Small intestine (tissue), 7 donors: ENCODE results near the gene PCID2. TPM values are rescaled to one million over a fixed set of nuclear protein-coding genes. Genes with fewer than 3 reads are reported as not detected.

ENCODE experiments used
- DNase-seq, 2 donors: peaks; one replicate each; pipeline versions ENCODE4 v3.0.0 to v3.0.0-alpha.2; 2013
- FAIRE-seq: peaks from 2 replicates; lab custom pipeline; 2012; peaks lifted over from hg19 to GRCh38; lab: Jason Lieb, UNC
- H3K27ac ChIP-seq, 3 donors: one replicate each; pipeline ENCODE4 v1.5.1; 2013; ENCODE audit warnings: low read length in 2 of 3, mild to moderate bottlenecking in 2 of 3, control low read depth in 1 of 3, inconsistent platforms in 1 of 3, low read depth in 1 of 3, moderate library complexity in 1 of 3
- H3K27me3 ChIP-seq, 3 donors: one replicate each; pipeline ENCODE4 v1.6.1; 2013; ENCODE audit warnings: low read length in 3 of 3, inconsistent platforms in 1 of 3; ENCODE audit not compliant: control insufficient read depth in 3 of 3, insufficient read depth in 3 of 3
- H3K36me3 ChIP-seq, 3 donors: one replicate each; pipeline ENCODE4 v1.6.1; 2013; ENCODE audit warnings: low read length in 3 of 3, inconsistent platforms in 1 of 3, low read depth in 1 of 3, mild to moderate bottlenecking in 1 of 3, moderate library complexity in 1 of 3; ENCODE audit not compliant: control insufficient read depth in 3 of 3, insufficient read depth in 2 of 3
- H3K4me1 ChIP-seq, 3 donors: one replicate each; pipeline ENCODE4 v1.6.1; 2013; ENCODE audit warnings: low read length in 2 of 3, inconsistent platforms in 1 of 3, low read depth in 1 of 3, mild to moderate bottlenecking in 1 of 3, moderate library complexity in 1 of 3; ENCODE audit not compliant: control insufficient read depth in 3 of 3, insufficient read depth in 2 of 3
- H3K4me3 ChIP-seq, 3 donors: one replicate each; pipeline ENCODE4 v1.5.1; 2013; ENCODE audit warnings: low read length in 3 of 3, control low read depth in 1 of 3, inconsistent platforms in 1 of 3, low read depth in 1 of 3, mild to moderate bottlenecking in 1 of 3, moderate library complexity in 1 of 3
- H3K9me3 ChIP-seq, 2 donors: one replicate each; pipeline ENCODE4 v1.6.1; 2013; ENCODE audit warnings: low read depth in 1 of 2, low read length in 1 of 2; ENCODE audit not compliant: control insufficient read depth in 2 of 2, insufficient read depth in 1 of 2
- WGBS, 3 donors: extraction: QIAGEN DNeasy Blood & Tissue Kit; methylation state at CpG; one replicate each; pipeline ENCODE4 v1.1.7; 2013; 5-methylcytosine and 5-hydroxymethylcytosine counted together
- polyA plus RNA-seq, 4 donors: library from polyadenylated mRNA; stranded (reverse) in 3 of 4; unstranded in 1 of 4; fragments of 200-250 nt in 3 of 4; fragments of 120-200 nt in 1 of 4; gene quantifications; one replicate each; pipeline versions ENCODE4 v1.2.1 to v1.2.3, GENCODE V29; 2013
- donor health status: healthy with polysubstance abuse.
- donor health status: control.
- donor health status: control.
- donor health status: Bipolar disorder and iron deficiency.
- donor health status: healthy.

Gene PCID2
- polyA plus RNA-seq, 4 donors = 21.6 to 51.3 (median 30.0) TPM

- H3K4me3 ChIP-seq = no peak overlapping the region
- no peak for FAIRE-seq
- no peak for DNase-seq
These were observed 57.7 kb downstream of the PCID2 start for GRCh38 chr13:113150550-113151365.

DNA sequence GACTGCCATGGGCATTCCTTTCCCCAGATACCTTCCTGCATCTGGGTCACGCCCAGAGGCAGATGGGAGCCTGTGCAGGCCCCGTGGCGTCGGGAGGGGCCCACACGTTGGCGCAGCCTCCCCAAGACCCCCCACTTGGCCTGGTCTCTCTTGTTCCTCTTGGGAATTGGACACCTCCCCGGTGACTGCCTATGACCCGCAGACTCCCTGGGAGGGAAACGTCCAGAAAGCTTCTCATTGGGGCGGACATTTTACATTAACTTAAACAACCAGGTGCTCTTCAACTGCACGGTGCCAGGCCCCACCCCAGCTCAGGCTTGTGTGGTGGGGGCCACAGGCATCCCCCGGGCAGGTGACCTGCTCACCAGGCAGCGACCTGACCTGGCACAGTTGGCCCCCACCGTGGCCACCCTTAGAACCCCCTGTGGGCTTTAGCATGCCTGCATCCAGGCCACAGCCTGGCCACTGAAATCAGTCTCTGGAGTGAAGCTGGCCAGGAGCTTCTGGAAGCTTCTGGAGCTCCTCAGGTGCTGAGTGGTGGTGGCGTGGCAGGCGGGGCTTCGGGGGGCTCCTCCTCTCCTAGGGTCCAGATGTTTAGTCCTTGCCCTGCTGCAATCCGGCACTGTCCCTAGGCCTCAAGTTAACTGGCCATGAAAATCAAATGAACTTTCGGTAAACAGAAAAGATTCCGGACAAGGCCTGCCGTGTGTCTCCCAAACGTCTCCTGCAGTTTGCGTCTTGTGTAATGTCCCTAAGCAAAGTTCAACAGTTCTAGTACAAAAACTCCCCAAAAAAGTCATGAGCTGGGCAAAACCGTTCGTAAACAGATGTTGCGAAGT lies 58.5 kb downstream of the PCID2 start:
- Histone ChIP-seq H3K4me1 (peaks cover 0 to 17% (median 0%) of the 10 kb centered on the region in 3 donors), H3K27me3 (peaks cover 0 to 9% (median 0%) of the 10 kb centered on the region in 3 donors), H3K9me3 (no peaks in the 10 kb centered on the region), H3K27ac (no peak overlapping the region), H3K4me3 (no peak overlapping the region), H3K36me3 (peaks cover 0 to 36% (median 0%) of the 10 kb centered on the region in 3 donors)
- FAIRE-seq (no peak), DNase-seq (no peak)
- WGBS, 3 donors = 84 to 90% (median 85%) methylated on average over 25 to 26 of the region's 26 CpGs

More at GRCh38 chr13:113150550-113151365, 57.7 kb downstream of the PCID2 start:
- peaks cover 0 to 17% (median 0%) of the 10 kb centered on the region in 3 donors for H3K4me1 ChIP-seq
- H3K36me3 ChIP-seq = peaks cover 0 to 32% (median 0%) of the 10 kb centered on the region in 3 donors
- WGBS, 3 donors = 88 to 91% (median 90%) methylated on average over 31 of the region's 31 CpGs
- H3K27ac ChIP-seq = no peak overlapping the region
- H3K9me3 ChIP-seq = no peaks in the 10 kb centered on the region
- H3K27me3 ChIP-seq = peaks cover 0 to 9% (median 0%) of the 10 kb centered on the region in 3 donors

DNA sequence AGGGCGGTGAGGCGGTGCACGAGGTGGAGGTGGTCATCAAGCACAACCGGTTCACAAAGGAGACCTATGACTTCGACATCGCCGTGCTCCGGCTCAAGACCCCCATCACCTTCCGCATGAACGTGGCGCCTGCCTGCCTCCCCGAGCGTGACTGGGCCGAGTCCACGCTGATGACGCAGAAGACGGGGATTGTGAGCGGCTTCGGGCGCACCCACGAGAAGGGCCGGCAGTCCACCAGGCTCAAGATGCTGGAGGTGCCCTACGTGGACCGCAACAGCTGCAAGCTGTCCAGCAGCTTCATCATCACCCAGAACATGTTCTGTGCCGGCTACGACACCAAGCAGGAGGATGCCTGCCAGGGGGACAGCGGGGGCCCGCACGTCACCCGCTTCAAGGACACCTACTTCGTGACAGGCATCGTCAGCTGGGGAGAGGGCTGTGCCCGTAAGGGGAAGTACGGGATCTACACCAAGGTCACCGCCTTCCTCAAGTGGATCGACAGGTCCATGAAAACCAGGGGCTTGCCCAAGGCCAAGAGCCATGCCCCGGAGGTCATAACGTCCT lies 59.4 kb downstream of the PCID2 start:
- Histone ChIP-seq H3K4me3 (no peak overlapping the region), H3K36me3 (peaks cover 0 to 41% (median 0%) of the 10 kb centered on the region in 3 donors), H3K4me1 (peaks cover 0 to 17% (median 0%) of the 10 kb centered on the region in 3 donors), H3K27me3 (peaks cover 0 to 9% (median 0%) of the 10 kb centered on the region in 3 donors), H3K27ac (no peak overlapping the region), H3K9me3 (no peaks in the 10 kb centered on the region)
- 94 to 96% (median 94%) methylated on average over 38 of the region's 38 CpGs for WGBS, 3 donors
- FAIRE-seq (no peak), DNase-seq (no peak)

GRCh38 chr13:113148407-113148806 lies 60.1 kb downstream of the PCID2 start:
- Histone ChIP-seq H3K4me3 (no peak overlapping the region), H3K36me3 (peaks cover 0 to 47% (median 0%) of the 10 kb centered on the region in 3 donors), H3K27ac (no peak overlapping the region), H3K9me3 (no peaks in the 10 kb centered on the region), H3K4me1 (peaks cover 0 to 15% (median 0%) of the 10 kb centered on the region in 3 donors), H3K27me3 (peaks cover 0 to 9% (median 0%) of the 10 kb centered on the region in 3 donors)
- WGBS, 3 donors = 93% methylated on average over 13 of the region's 13 CpGs
- DNase-seq = no peak
- no peak for FAIRE-seq

- Histone ChIP-seq H3K27me3 (peaks cover 0 to 6% (median 0%) of the 10 kb centered on the region in 3 donors), H3K36me3 (peaks cover 0 to 55% (median 0%) of the 10 kb centered on the region in 3 donors), H3K9me3 (no peaks in the 10 kb centered on the region), H3K27ac (no peak overlapping the region), H3K4me3 (no peak overlapping the region), H3K4me1 (peaks cover 0 to 3% (median 0%) of the 10 kb centered on the region in 3 donors)
- no peak for DNase-seq
- WGBS, 3 donors = 75 to 86% (median 81%) methylated on average over 8 of the region's 8 CpGs
- FAIRE-seq = no peak
These were observed 61.3 kb downstream of the PCID2 start for GRCh38 chr13:113147206-113147605.

DNA sequence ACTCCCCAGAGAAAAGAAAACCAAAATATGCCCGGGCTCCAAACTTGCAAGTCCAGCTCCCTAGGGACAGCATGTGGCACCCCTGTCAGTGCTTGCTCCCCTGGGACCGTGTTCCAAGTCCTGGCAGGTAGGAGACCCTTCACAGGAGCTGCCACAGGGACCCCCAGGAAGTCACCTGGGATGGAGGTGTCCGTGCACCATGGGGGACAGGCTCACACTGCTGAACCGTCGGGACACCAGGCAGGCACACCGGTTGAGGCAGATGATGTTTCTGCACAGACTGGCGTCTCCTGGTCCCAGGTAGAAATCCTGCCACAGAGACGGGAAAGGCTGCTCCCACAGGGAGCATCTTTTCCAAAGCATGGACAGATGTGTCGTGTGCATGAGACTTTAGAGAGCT lies 61.7 kb downstream of the PCID2 start:
- FAIRE-seq = no peak
- Histone ChIP-seq H3K27ac (no peak overlapping the region), H3K4me1 (peaks cover 0 to under 1% (median 0%) of the 10 kb centered on the region in 3 donors), H3K9me3 (no peaks in the 10 kb centered on the region), H3K27me3 (peaks cover 0 to 1% (median 0%) of the 10 kb centered on the region in 3 donors), H3K36me3 (peaks cover 0 to 56% (median 0%) of the 10 kb centered on the region in 3 donors), H3K4me3 (no peak overlapping the region)
- WGBS, 3 donors = 80 to 87% (median 80%) methylated on average over 9 of the region's 9 CpGs
- no peak for DNase-seq

GRCh38 chr13:113145911-113146598 lies 62.4 kb downstream of the PCID2 start:
- no peak overlapping the region for H3K4me3 ChIP-seq
- peaks cover 0 to 63% (median 0%) of the 10 kb centered on the region in 3 donors for H3K36me3 ChIP-seq
- H3K9me3 ChIP-seq = no peaks in the 10 kb centered on the region
- H3K27me3 ChIP-seq = no peaks in the 10 kb centered on the region
- DNase-seq (no peak), FAIRE-seq (no peak)
- H3K4me1 ChIP-seq = no peaks in the 10 kb centered on the region
- 81 to 89% (median 85%) methylated on average over 15 of the region's 15 CpGs for WGBS, 3 donors
- H3K27ac ChIP-seq = no peak overlapping the region
